Neural progenitor cell (in vitro differentiated cells): ENCODE results near the gene FOXC2.

Experiments
- CTCF ChIP-seq: fragments of 200-600 bp; sonication (generic); IDR thresholded peaks from 2 replicates; pipeline ENCODE4 v1.5.1; 2017; ENCODE audit warnings: antibody characterized with exemption, mild to moderate bottlenecking
- EZH2 ChIP-seq: fragments of 200-600 bp; sonication (generic); IDR thresholded peaks from 2 replicates; pipeline ENCODE4 v1.6.1; 2017; ENCODE audit warnings: antibody characterized with exemption, mild to moderate bottlenecking, moderate library complexity
- EZH2phosphoT487 ChIP-seq: fragments of 200-600 bp; sonication (generic); IDR thresholded peaks from 2 replicates; pipeline ENCODE4 v1.6.1; 2017; ENCODE audit warnings: antibody characterized with exemption

GRCh38 chr16:86541560-86541959 is 25.1 kb upstream of the FOXC2 start:
- TF ChIP-seq CTCF (no peak), EZH2 (no peak), EZH2phosphoT487 (no peak)
